Measurements from ENCODE around the gene UCHL5.
"Not testable (repeated sequence)": the region's sequence is repeated elsewhere in the genome, so short reads cannot be mapped to it uniquely, and the experiment has no call there.

Gene UCHL5

DNA sequence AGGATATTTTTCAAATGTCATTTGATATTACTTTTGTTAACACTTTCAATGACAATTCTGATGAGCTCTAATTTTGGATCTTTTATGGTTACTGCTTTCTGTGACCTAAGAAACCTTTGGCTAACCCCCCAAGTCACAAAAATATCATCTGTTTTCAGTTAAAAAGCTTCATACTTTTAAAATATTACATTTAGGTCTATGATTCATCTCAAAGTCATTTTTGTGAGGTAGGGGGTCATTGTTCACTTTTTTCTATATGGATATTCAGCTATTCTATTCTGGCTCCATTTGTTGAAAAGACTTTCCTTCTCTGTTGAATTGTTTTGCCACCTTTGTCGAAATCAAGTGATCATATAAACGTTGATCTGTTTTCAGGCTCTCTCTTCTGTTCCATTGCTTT lies 44.8 kb downstream of the UCHL5 start:
- in situ Hi-C loops (cut with HindIII; ENCODE audit: low sequenced_read_pairs) = loop anchor here (25.0 kb wide), 1 partner anchor 527 kb away; no protein-coding TSS in a partner anchor

GRCh38 chr1:193013707-193014106 lies 45.5 kb downstream of the UCHL5 start:
- in situ Hi-C loops (cut with HindIII; ENCODE audit: low sequenced_read_pairs) = loop anchor here (25.0 kb wide), 1 partner anchor 526 kb away; no protein-coding TSS in a partner anchor

GRCh38 chr1:193013005-193013404 lies 46.2 kb downstream of the UCHL5 start:
- in situ Hi-C loops (cut with HindIII; ENCODE audit: low sequenced_read_pairs) = loop anchor here (25.0 kb wide), 1 partner anchor 526 kb away; no protein-coding TSS in a partner anchor

DNA sequence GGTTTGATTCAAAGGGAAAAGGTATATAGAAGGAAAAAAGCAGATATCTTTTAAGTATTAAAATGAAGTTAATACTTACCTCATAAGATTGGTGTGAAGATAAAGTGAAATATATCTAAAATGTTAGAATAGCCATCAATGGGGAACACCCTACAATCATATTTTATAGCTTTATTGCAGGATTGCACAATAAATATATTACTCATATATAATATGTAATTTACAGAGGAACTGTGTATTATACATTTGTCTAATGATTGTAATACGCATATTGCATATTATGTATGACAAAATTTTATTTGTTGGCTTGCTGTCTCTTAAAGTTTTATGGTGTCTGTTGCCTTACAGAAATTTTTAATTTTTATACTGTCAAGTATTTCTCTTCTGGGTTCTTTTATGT lies 47.8 kb downstream of the UCHL5 start:
- in situ Hi-C loops (cut with HindIII; ENCODE audit: low sequenced_read_pairs) = loop anchor here (25.0 kb wide), 1 partner anchor 524 kb away; no protein-coding TSS in a partner anchor

DNA sequence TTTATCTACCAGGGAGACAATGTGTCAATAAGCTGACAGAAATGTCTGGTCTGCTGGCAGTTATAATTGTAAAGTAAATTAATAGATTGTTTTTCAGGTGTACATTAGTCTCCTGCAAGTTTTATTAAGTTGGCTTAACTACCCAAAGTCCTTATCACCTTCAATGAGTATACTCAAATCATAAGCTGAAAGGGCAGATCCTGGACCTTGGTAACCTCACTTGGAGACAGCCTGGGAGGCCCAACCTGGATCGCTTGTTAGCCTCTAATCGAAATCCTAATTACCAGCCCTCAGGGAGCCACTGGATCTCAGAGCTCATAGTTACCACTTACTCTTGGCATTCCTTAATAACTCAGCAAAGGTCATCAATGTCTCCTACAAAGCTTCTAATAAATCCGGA lies 49.7 kb downstream of the UCHL5 start:
- in situ Hi-C loops (cut with HindIII; ENCODE audit: low sequenced_read_pairs) = loop anchor here (25.0 kb wide), 1 partner anchor 522 kb away; no protein-coding TSS in a partner anchor

GRCh38 chr1:193005785-193006184 lies 53.4 kb downstream of the UCHL5 start:
- in situ Hi-C loops (cut with HindIII; ENCODE audit: low sequenced_read_pairs) = loop anchor here (25.0 kb wide), 1 partner anchor 518 kb away; no protein-coding TSS in a partner anchor

GRCh38 chr1:192998536-192998935 lies 60.6 kb downstream of the UCHL5 start:
- in situ Hi-C loops (cut with HindIII; ENCODE audit: low sequenced_read_pairs) = no loop called here

GRCh38 chr1:192994141-192994540 lies 65.0 kb downstream of the UCHL5 start:
- in situ Hi-C loops (cut with HindIII; ENCODE audit: low sequenced_read_pairs) = no loop called here

DNA sequence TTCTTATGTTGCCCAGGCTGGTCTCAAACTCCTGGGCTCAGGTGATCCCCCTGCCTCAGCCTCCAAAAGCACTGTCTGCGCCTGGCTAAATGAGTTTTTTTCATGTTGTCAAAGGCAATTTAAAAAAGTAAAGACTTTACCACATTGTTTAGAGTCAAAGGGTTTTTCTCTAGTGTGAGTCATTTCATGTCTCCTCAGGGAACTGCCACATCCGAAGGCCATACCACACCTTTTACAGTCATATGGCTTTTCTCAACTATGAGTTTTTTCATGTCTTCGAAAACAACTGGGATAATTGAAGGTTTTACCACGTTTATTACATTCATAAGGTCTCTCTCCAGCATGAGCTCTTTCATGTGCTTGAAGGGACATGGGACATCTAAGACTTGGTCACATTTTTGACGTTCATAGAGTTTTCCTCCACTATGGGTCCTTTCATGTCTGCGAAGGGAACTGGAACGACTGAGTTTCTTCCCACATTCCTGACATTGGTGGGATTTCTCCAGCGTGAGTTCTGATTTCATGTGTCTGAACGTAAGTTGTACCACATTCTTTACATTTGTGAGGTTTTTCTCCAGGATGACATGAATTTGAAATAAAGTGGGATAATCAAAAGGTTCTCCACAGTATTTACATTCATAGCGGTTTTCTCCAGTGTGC lies 65.6 kb downstream of the UCHL5 start:
- in situ Hi-C loops (cut with HindIII; ENCODE audit: low sequenced_read_pairs) = no loop called here

- in situ Hi-C loops (cut with HindIII; ENCODE audit: low sequenced_read_pairs) = not testable (repeated sequence)
These were observed 72.3 kb downstream of the UCHL5 start for GRCh38 chr1:192986748-192987334.

DNA sequence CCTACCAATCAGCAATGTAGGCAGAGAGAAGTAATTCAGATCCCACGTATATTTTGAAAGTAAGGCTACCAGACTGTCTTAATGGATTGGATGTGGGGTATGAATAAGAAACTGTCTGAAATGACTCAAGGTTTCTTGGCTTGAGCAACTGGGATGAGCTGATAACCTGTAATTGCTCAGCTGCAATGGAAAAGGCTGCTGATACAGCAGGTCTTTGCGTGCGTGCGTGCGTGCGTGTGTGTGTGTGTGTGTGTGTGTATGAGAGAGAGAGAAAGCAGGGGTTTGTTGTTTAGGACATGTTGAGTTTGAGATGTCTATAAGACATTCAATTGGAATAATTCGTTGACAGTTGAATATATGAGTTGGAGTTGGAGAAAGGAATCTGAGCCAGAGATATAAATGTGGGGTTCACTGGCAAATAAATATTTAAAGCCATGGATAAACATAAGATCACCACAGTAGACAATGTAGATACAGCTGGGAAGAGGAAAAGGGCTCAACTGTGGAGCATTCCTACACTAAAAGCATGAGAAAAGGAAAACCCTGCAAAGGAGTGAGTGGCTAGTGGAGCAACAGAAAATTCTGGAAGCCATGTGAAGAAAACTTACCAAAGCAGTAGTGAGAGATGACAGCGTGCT lies 72.9 kb downstream of the UCHL5 start:
- in situ Hi-C loops (cut with HindIII; ENCODE audit: low sequenced_read_pairs) = no loop called here

GRCh38 chr1:192984080-192984479 lies 75.1 kb downstream of the UCHL5 start:
- in situ Hi-C loops (cut with HindIII; ENCODE audit: low sequenced_read_pairs) = no loop called here

GRCh38 chr1:192983349-192983980 lies 75.7 kb downstream of the UCHL5 start:
- in situ Hi-C loops (cut with HindIII; ENCODE audit: low sequenced_read_pairs) = no loop called here

DNA sequence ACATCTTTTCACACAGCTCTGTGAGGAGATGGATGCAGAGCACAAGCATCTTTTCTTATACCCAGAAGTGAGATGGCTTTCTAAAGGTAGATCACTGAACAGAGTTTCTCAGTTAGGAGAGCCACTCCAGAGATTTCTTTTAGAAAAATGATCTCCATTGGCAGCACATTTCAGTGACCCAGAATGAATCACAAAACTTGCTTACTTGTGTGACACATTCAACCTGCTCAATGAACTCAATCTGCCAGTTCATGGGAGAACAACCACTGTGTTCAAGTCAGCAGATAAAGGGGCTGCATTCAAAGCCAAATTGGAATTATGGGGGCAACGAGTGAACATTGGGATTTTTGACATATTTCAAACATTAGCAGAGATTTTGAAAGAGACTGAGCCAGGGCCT lies 78.3 kb downstream of the UCHL5 start:
- in situ Hi-C loops (cut with HindIII; ENCODE audit: low sequenced_read_pairs) = no loop called here

- in situ Hi-C loops (cut with HindIII; ENCODE audit: low sequenced_read_pairs) = not testable (repeated sequence)
These were observed 78.8 kb downstream of the UCHL5 start for GRCh38 chr1:192980334-192980733.

DNA sequence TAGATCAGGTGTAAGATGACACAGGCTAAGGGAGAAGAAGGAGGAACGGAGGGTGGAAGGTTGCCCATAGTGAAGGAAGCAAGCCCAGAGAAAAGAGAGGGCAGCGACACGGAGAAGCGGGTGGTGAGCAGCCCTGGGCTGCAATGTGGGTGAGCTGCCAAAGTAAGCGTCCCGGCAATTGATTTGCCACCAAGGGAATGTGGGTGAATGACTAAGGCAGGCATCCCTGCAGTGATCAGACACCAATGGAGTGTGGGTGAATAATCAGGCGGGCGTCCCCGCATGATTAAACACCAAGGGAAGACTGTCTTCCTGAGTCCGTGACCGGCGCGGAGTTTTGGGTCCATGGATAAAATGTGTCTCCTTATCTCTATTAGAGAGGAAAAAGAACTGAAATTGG lies 79.6 kb downstream of the UCHL5 start:
- in situ Hi-C loops (cut with HindIII; ENCODE audit: low sequenced_read_pairs) = no loop called here

DNA sequence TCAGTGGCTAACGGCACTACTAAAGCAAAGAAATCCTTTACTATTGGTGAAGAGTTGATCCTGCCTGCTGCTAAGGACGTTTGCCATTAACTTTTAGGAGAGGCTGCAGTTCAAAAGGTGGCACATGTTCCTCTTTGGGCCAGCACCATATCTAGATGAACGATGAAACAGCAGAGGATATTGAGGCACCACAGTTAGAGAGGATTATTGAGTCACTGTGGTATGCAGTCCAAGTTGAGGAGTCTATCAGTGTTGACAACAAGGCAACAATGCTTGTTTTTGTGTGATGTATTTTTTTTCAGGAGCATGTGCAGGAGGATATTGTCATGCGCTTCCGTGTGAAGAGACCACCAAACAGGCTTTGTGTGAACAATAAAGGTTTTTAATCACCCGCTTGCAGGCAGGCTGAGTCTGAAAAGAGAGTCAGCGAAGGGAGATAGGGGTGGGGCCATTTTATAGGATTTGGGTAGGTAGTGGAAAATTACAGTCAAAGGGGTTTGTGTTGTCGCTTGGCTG lies 80.9 kb downstream of the UCHL5 start:
- in situ Hi-C loops (cut with HindIII; ENCODE audit: low sequenced_read_pairs) = no loop called here

DNA sequence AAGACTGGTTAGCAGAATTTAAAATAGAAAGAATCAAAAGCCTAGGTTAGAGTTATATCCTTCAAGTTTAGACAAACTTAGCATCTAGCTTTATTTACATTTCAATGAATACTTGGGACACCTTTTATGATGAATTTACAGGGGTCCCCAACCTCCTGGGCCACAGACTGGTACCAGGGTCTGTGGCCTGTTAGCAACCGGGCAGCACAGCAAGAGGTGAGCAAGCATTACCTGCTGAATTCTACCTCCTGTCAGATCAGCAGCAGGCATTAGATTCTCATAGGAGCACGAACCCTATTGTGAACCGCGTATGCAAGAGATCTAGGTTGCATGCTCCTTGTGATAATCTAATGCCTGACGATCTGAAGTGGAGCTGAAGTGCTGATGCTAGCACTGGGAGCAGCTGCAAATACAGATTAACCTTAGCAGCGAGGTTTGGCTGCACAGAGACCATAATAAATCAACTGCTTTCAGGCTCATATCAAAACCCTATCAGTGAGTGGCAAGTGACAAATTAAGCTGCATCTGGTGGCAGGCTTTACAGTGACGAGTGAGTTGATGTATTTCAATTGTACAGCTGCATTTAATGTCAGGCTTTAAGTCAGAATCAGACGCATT lies 82.0 kb downstream of the UCHL5 start:
- in situ Hi-C loops (cut with HindIII; ENCODE audit: low sequenced_read_pairs) = no loop called here

DNA sequence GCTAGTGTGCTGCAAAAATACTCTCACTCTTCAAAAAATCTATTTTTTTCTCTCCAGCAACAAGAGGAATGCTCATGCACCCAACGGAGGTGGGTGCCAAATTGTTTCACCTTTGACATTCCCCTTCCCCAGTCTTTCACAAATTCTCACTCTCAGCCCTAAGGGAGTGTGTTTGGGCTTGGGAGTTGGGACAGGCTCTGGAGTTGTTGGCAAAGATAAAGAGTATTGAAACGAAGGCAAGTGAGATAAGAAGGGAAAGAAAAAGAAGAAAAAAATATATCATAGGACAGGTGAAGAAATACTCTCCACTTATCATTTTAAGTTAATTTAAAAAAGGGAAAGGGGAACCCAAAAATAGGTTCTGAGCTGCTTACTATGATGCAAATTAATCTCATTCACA lies 82.6 kb downstream of the UCHL5 start:
- in situ Hi-C loops (cut with HindIII; ENCODE audit: low sequenced_read_pairs) = no loop called here

- in situ Hi-C loops (cut with HindIII; ENCODE audit: low sequenced_read_pairs) = no loop called here
These were observed 84.5 kb downstream of the UCHL5 start for GRCh38 chr1:192974701-192975100.

GRCh38 chr1:192973988-192974387 lies 85.2 kb downstream of the UCHL5 start:
- in situ Hi-C loops (cut with HindIII; ENCODE audit: low sequenced_read_pairs) = no loop called here
